HCT116 (cell line): Measurements from ENCODE around the gene RGPD8. TPM values are rescaled to one million over a fixed set of nuclear protein-coding genes. Genes with fewer than 3 reads are reported as not detected.

Source experiments
- ATAC-seq: fragments of 200-7000 bp; cut with Tn5 transposase; 2 replicates; pipeline ENCODE4 v1.9.1; 2020; ENCODE audit warnings: mild to moderate bottlenecking, moderate library complexity
- BruUV-seq: library from RNA; stranded (reverse); fragments of 400-500 nt; replicated peaks from 2 replicates; lab custom pipeline; 2021; lab: Mats Ljungman, UMichigan
- CTCF ChIA-PET: fragments of 300-600 bp; sonication (Branson Sonifier 250); formaldehyde crosslinking; loops from one replicate; lab custom pipeline; 2021; ENCODE audit warnings: antibody characterized with exemption; lab: Charles Lee
- POLR2A ChIA-PET: fragments of 300-600, 350-600 bp; sonication (Branson Sonifier 250); formaldehyde crosslinking; loops from one replicate; lab custom pipeline; 2021; ENCODE audit warnings: antibody characterized with exemption; lab: Charles Lee
- RAD21 ChIA-PET, 2 experiments: fragments of 300-600 bp; sonication (Branson Sonifier 250); formaldehyde crosslinking; loops; one replicate each; lab custom pipeline; 2023; ENCODE audit warnings: low total read pairs in 2 of 2; ENCODE audit not compliant: uncharacterized antibody in 2 of 2, unreplicated experiment in 2 of 2, low non-redundant PET in 1 of 2; lab: Charles Lee
- DNase-seq: peaks from one replicate; pipeline ENCODE4 v3.0.0-alpha.2; 2010; ENCODE audit warnings: low read depth, low spot score
- H2AFZ ChIP-seq: fragments of 200-600 bp; shearing (Covaris generic), sonication (generic); 2 replicates; pipeline ENCODE4 v1.6.1; 2017; ENCODE audit warnings: low read depth, mixed run types, mixed read lengths, antibody characterized with exemption, low read length; ENCODE audit not compliant: poor library complexity, severe bottlenecking
- H3K27ac ChIP-seq: 2 replicates; pipeline ENCODE4 v1.5.1; 2012; ENCODE audit warnings: low read depth, low read length
- H3K27me3 ChIP-seq: fragments of 200-600 bp; sonication (generic); 2 replicates; pipeline ENCODE4 v1.6.1; 2016; ENCODE audit warnings: mixed run types, low read length, mixed read lengths; ENCODE audit not compliant: insufficient read depth
- H3K36me3 ChIP-seq, 2 experiments: fragments of 200-500 bp in 1 of 2; fragments of 200-600 bp in 1 of 2; sonication (Bioruptor generic) in 1 of 2; sonication (generic) in 1 of 2; 2 replicates each; pipeline versions ENCODE4 v1.5.1 to v1.6.1; 2014 to 2016; ENCODE audit warnings: low read length in 2 of 2, inconsistent platforms in 1 of 2, mixed read lengths in 1 of 2, mixed run types in 1 of 2; ENCODE audit not compliant: insufficient read depth in 2 of 2, control insufficient read depth in 1 of 2
- H3K4me1 ChIP-seq, 2 experiments: fragments of 200-600 bp in 1 of 2; sonication (generic) in 1 of 2; 2 replicates each; pipeline versions ENCODE4 v1.5.1 to v1.6.1; 2012 to 2017; ENCODE audit warnings: low read length in 2 of 2, inconsistent platforms in 1 of 2, mild to moderate bottlenecking in 1 of 2, mixed read lengths in 1 of 2, mixed run types in 1 of 2, moderate library complexity in 1 of 2; ENCODE audit not compliant: insufficient read depth in 2 of 2, control insufficient read depth in 1 of 2
- H3K4me2 ChIP-seq: fragments of 200-600 bp; sonication (generic); 2 replicates; pipeline ENCODE4 v1.6.1; 2017; ENCODE audit warnings: mixed run types, low read length, mixed read lengths
- H3K4me3 ChIP-seq, 2 experiments: fragments of 200-600 bp in 1 of 2; sonication (generic) in 1 of 2; replicated peaks in 1 of 2; 2 replicates each; pipeline ENCODE4 v1.5.1; 2011 to 2016; ENCODE audit warnings: low read length in 2 of 2, control low read depth in 1 of 2, low read depth in 1 of 2, mild to moderate bottlenecking in 1 of 2, mixed read lengths in 1 of 2, mixed run types in 1 of 2
- H3K79me2 ChIP-seq: fragments of 200-600 bp; sonication (generic); 2 replicates; pipeline ENCODE4 v1.6.1; 2017; ENCODE audit warnings: mild to moderate bottlenecking, mixed run types, low read length, moderate library complexity, mixed read lengths; ENCODE audit not compliant: insufficient read depth
- H3K9ac ChIP-seq: fragments of 200-600 bp; sonication (generic); 2 replicates; pipeline ENCODE4 v1.6.1; 2016; ENCODE audit warnings: low read length, mixed read lengths
- H3K9me2 ChIP-seq: fragments of 200-600 bp; sonication (generic), shearing (Covaris generic); 2 replicates; pipeline ENCODE4 v1.6.1; 2017; ENCODE audit warnings: mixed run types, mild to moderate bottlenecking, moderate library complexity; ENCODE audit not compliant: insufficient read depth
- H3K9me3 ChIP-seq, 2 experiments: fragments of 200-500 bp in 1 of 2; fragments of 200-600 bp in 1 of 2; sonication (Bioruptor generic) in 1 of 2; sonication (generic) in 1 of 2; 2 replicates each; pipeline ENCODE4 v1.6.1; 2014 to 2017; ENCODE audit warnings: low read length in 2 of 2, mixed read lengths in 2 of 2, inconsistent platforms in 1 of 2, low read depth in 1 of 2, mild to moderate bottlenecking in 1 of 2, mixed run types in 1 of 2, moderate library complexity in 1 of 2; ENCODE audit not compliant: control insufficient read depth in 1 of 2, insufficient read depth in 1 of 2
- H4K20me1 ChIP-seq: fragments of 200-600 bp; sonication (generic), shearing (Covaris generic); 2 replicates; pipeline ENCODE4 v1.6.1; 2017; ENCODE audit warnings: mixed run types, mild to moderate bottlenecking, moderate library complexity; ENCODE audit not compliant: insufficient read depth
- CTCF ChIP-seq, 3 experiments: fragments of 200-600 bp in 1 of 3; sonication (generic) in 1 of 3; IDR thresholded peaks in 2 of 3; conservative IDR thresholded peaks in 1 of 3; 2 replicates each; pipeline ENCODE4 v1.5.1; 2012 to 2017; ENCODE audit warnings: low read depth in 2 of 3, low read length in 2 of 3, antibody characterized with exemption in 1 of 3, borderline replicate concordance in 1 of 3, control low read depth in 1 of 3, mild to moderate bottlenecking in 1 of 3, mixed read lengths in 1 of 3, mixed run types in 1 of 3, moderate library complexity in 1 of 3; ENCODE audit not compliant: insufficient read depth in 1 of 3
- ELF1 ChIP-seq: IDR thresholded peaks from 2 replicates; pipeline ENCODE4 v1.6.1; 2012; ENCODE audit warnings: low read depth, borderline replicate concordance
- EZH2 ChIP-seq: fragments of 200-600 bp; sonication (generic); IDR thresholded peaks from 2 replicates; pipeline ENCODE4 v1.6.1; 2017; ENCODE audit warnings: antibody characterized with exemption, mixed run types
- EZH2phosphoT487 ChIP-seq: fragments of 200-600 bp; IDR thresholded peaks from 2 replicates; pipeline ENCODE4 v1.6.1; 2018; ENCODE audit warnings: antibody characterized with exemption, borderline replicate concordance
- RAD21 ChIP-seq: IDR thresholded peaks from 2 replicates; pipeline ENCODE4 v1.6.1; 2012; ENCODE audit warnings: low read depth, mild to moderate bottlenecking
- intact Hi-C: fragments of 100-400 bp; cut with micrococcal nuclease; formaldehyde crosslinking; loops from 2 replicates; pipeline ENCODE4 v1.10.0; 2022
- total RNA-seq: library from RNA; stranded (reverse); gene quantifications from one replicate; pipeline ENCODE4 v1.2.1, GENCODE V29; 2021; ENCODE audit not compliant: unreplicated experiment

Gene RGPD8
- total RNA-seq, 1 experiment from 2014 or later, result 11.0 TPM

DNA sequence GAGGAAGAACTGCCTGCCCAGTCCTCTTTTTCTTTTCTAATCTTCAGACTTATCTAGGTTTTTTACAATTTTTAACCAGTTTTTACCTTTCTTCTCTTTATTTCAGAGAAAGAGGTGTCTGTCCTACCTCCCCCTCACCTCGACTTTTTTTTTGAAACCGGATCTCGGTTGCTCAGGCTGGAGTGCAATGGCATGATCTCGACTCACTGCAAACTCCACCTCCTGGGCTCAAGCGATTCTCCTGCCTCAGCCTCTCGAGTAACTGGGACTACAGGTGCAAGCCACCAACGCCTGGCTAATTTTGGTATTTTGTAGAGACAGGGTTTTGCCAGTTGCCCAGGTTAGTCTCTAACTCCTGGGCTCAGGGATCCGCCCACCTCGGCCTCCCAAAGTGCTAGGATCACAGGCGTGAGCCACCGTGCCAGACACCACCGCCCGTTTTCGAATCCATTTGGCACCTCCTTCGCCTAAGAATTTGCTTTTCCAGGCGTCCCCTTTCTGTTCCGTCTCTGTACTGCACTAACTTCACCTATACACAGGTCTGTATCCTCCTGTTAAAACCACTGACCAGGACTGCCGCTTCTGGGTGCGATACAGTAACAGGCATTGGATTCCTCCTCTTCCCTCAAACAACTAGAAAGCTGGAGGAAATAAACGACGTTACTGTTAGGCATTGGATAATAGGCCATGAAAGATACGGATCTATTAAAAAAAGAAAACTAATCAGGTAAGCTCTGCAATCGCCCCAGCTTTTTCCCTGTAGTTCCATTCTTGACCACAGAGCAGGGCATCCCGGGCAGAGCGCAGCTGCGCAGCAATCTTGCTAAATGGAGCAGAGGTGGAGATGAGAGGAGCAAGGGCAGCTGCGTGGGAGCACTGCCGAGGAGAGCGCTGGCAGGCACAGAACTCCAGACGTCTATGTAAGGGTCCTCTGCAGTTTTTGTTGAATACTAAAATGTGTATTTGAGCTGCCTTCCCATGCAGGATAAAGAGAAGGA lies 88.1 kb downstream of the RGPD8 start:
- ATAC-seq, result peak; percentile 77
- no peaks in the 10 kb centered on the region for H3K79me2 ChIP-seq
- intact Hi-C loops, result no loop called here
- TF ChIP-seq EZH2phosphoT487, result no peak
- peak in 2 of 3 experiments; percentile 14 to 39; a peak in 2 of 6 replicates for TF ChIP-seq CTCF (IDR thresholded peaks at IDR 0.05 in 2 of 3, conservative IDR thresholded peaks at IDR 0.05 in 1 of 3; ENCODE audit: borderline replicate concordance in 1 of 3, insufficient read depth in 1 of 3, low read depth in 2 of 3, low read length in 2 of 3)
- TF ChIP-seq RAD21, result no peak
- TF ChIP-seq ELF1, result no peak
- TF ChIP-seq EZH2, result no peak
- TF ChIP-seq, all 23 proteins: peak for 1
- ChIA-PET CTCF (no interaction called here), POLR2A (no interaction called here), RAD21 (no interaction called here)
- BruUV-seq, result no TSS peak
- Histone ChIP-seq H3K9ac (no peak overlapping the region), H3K9me3 (no peaks in the 10 kb centered on the region), H3K36me3 (no peaks in the 10 kb centered on the region), H4K20me1 (no peaks in the 10 kb centered on the region), H3K4me3 (no peak overlapping the region), H3K4me1 (no peaks in the 10 kb centered on the region), H3K9me2 (no peaks in the 10 kb centered on the region), H2AFZ (no peak overlapping the region), H3K27ac (no peak overlapping the region), H3K27me3 (no peaks in the 10 kb centered on the region), H3K4me2 (no peak overlapping the region)
- no peak for DNase-seq
